GM21737 (cell line): ENCODE measurements around the gene IER3IP1.
"Not testable (repeated sequence)": the region's sequence is repeated elsewhere in the genome, so short reads cannot be mapped to it uniquely, and the experiment has no call there.

Experiments used
- ATAC-seq: cut with Tn5 transposase; IDR thresholded peaks from one replicate; pipeline ENCODE4 v1.9.1; 2021; ENCODE audit warnings: mild to moderate bottlenecking, moderate library complexity; ENCODE audit not compliant: unreplicated experiment

Gene IER3IP1, protein sequence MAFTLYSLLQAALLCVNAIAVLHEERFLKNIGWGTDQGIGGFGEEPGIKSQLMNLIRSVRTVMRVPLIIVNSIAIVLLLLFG

DNA sequence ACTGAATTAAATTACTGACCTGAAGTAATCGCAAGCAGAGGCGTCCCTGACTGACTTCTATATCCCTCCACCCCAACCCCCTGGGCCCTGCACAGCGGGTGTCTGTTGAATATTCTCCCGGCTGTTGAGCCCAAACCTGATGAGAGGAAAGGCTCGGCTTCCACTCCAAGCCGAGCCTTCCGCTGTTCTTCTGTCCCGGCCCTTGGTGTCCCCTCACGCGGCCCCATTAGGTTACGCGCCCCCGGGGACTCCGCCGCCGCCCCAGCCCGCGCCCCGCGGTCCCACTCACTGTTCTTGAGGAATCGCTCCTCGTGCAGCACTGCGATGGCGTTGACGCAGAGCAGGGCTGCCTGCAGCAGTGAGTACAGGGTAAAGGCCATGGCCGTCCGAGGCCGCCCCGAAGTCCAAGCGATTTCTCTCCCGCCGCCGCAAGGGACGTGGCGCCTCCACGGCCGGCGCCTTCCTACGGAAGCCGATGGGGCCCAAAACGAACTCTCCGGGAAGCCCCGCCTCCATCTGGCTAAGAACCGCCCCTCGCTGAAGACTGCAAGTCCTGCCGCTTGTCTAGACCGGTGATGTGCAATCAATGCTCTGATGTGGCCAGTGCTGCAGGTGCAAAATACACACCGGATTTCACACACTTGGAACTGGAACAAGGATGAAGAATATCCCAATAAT, at the start of gene IER3IP1:
TSS of gene IER3IP1 (minus strand) at position 467 of the 678 bp plus-strand sequence. CDS start at position 380, 87 bp downstream.
- peak; percentile 82 for ATAC-seq

DNA sequence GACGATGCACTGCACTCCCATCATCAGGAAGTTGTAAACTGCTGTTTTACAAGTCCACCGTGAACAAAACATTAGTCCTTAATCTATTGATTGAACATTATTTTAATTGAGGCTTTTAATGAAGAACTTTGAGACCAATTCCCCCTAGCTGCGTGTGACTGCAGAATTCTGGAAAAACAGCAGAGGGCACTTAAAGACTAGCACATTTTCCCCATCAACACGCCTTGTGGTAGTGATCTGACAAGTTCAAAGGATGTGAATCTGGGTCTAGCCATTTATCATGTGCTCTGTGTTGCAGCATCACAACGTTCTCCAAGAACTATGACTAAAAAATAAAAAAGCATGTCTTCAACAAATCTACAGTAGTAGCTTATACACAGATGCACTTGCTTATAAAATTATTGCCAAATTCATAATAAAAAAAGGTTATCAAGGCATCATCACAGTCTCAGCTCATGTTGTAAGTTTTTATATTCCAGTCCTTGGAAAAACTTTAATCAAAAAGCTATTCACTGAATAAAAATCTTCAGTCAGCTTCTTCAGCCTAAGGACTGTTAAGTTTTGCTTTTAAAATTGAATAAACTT, 39.5 kb upstream of the IER3IP1 start:
- no peak for ATAC-seq

DNA sequence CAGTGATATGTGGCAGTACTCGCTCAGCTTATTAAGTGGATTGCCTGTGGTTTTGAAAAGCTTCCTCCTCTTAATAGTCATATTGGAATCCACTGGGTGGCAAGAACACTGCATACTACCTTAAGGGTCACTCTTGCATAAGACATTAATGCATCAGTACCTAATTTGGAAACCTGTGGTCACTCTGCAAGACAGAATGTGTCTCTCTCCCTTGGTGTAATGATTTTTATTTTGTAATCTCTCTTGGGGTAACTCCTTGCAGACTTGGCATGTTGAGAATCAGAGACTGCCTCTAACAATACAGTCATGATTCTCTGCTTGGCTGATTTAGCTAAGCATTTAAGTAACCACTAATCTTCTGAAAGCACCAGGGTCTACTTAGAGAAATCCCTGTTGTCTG, 33.0 kb upstream of the IER3IP1 start:
- no peak for ATAC-seq

DNA sequence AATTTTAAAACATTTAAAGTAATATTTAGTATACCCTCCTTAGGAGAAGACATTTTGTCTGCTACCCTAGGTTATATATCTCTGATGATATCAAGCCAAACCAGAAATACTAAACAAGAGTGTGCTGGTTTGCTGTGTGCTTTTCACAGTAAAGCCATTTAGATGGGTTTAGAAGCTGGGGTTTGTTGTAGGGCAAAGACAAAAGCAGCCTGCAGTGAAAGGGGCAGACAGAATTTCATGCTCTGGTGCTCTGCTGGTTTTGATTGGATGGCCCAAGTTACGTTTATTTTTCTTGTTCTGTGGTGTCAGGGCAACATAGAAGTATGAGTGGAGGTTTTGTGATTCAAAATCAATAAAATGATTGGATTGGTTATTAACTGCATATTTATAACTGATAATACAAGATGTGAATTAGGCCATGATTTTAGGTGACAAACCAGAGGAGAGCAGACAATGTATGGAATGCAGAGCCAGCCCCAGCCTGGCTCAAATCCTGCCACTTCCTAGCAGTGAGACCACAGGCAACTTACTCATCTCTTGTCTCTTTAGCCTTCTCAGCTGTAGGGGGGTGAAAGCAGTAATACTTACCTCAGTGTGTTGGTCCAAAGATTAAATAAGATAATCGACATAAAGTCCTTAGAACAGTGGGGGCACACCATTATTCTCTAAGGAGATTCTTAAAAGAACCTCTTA, 30.9 kb upstream of the IER3IP1 start:
- ATAC-seq: no peak

DNA sequence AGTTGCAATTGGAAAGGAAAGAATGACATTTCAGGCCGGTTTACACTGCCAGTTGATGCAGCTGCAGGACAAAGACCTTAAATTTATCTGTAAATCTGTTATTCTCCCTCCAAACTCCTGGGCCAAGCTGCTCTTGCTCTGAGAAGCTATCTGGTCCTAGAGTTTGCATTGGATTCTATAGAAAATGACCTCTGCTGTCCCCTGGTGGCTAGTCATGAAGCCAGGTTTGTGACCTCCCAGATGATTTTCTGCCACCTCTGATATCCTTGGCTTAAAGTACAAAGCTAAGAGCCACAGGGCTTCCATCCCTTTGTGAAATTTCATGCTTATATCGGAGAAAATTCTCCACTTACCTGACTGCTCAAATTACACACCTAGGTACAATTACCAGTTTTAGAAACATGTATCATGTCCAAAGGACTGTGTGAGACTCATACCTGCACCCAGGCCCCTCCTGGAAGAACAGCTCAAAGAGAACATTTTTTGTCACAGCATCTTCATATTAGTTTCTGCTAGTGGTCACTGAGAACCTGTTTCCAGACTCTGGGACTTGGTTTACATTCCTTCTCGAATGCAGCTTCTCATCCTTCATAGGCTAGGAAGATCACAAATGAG, 28.9 kb upstream of the IER3IP1 start:
- ATAC-seq: no peak

DNA sequence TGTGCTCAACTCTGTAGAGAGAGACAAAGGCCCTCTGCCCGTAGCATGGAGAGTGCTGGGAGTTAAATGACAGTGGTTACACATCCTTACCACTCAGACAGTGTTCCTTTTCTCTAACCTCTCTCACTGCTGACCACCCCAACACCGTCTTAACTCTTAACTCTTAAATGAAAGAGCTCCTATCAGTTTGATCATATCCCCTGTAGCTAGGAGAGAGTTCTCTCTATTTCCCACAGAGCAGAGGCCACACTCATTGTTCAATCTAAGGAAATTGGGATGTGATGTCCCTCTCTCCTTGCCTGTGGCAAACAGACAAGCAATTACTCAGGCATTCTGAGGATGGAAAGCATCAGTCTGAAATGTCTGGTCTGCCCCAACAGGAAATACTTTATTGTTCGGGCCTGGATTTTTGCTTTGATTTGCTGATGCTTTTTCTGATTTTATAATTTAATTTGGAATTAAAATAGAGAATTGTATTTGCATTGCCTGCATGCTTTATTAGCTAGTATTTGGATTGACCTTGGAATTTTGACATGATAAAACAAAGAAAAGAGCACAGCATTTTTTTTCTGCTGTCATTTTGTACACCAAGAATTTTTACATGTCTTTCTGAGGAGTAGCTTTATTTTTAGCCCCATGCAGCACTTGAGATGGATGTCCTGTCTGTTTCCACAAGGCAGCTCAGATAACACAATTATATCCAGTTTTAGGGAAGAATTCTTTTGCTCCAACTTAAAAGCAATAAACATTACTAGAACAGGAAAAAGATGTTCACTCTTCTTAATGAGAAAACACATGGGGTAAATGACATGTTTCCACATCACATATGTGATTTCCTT, 27.7 kb upstream of the IER3IP1 start:
- ATAC-seq: no peak

DNA sequence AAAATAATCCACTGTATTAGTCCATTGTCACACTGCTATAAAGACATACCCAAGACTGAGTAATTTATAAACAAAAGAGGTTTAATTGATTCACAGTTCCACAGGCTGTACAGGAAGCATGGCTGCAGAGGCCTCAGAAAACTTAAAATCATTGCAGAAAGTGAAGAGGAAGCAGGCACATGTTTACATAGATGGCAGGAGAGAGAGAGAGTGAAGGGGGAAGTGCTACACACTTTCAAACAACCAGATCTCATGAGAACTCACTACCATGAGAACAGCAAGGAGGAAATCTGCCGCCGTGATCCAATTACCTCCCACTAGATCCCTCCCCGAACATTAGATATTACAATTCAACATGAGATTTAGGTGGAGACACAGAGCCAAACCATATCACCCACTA, 19.8 kb upstream of the IER3IP1 start:
- not testable (repeated sequence) for ATAC-seq

DNA sequence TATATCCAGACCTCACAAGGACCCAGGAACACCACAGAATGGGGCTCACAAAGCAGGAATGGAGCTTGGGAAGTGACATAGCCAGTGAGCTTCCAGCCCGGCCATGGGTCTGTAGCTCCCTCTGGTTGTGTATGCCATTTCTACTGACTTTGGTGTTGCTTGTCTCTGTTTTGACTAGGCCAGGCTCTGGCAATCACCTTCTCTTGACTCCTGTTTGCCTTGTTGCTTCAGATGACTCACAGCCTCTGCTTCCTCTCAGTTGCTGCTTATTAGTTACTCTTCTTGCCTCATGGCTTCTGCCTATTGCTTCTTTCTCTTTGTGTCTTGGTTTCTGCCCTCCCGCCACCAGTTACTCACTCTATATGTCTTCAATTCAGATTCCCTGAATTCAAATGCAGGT, 15.8 kb upstream of the IER3IP1 start:
- no peak for ATAC-seq

DNA sequence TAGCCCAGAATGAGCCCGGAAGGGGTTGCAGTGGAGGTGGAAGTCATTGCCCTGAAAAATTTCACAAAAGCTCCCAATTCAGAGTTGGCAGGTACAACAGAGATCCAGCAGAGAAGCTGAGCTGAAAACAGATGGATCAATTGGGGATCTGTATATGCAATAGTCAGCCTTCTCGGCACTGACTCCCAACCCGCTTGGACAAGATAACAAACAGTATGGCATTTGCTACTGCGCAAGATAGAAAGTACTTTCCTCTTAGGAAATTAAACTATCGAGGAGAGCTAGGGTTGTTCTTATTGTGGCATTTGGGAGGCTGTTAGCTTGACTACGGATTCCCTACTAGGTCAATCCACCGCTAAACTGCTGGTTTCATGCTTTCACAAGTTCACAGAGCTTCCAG, 11.6 kb upstream of the IER3IP1 start:
- ATAC-seq: no peak

DNA sequence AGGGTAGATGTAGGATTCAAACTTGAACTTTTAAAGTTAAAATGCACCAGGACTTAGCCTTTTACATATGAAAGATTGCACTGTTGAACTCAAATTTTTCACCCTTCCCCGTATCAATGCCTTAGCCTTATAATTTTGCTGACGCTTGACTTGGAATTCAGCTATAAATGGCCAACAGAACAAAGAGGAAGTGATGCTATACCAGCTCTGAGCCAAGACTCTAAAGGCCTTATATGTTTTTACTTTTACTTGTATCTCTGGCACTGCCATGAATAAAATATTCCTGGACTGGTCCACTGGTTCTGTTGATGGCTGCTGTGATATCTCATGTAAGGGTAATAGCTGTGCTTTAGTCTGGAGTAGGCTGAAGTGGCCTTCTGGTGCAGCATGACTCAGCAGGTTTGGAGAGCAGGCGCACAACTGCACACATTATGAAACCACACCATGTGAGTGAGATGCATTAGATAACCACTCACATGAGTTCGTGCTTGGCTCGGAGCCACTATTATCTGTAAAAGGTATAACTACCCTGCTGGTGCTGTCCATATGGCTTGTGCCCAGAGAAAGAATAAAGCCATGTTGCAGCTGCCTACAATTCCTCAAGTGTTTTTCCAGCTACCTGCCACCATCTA, 8.4 kb upstream of the IER3IP1 start:
- no peak for ATAC-seq

DNA sequence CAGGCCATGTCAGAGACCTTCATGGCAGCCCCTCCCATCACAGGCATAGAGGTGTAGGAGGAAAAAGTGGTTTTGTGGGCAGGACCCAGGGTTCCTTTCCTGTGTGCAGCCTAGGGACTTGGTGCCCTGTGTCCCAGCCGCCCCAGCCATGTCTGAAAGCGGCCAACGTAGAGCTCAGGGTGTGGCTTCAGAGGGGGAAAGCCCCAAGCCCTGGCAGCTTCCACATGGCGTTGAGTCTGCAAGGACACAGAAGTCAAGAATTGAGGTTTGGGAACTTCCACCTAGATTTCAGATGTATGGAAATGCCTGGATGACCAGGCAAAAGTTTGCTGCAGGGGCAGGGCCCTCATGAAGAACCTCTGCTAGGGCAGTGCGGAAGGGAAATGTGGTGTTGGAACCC, 6.0 kb upstream of the IER3IP1 start:
- ATAC-seq: not testable (repeated sequence)

DNA sequence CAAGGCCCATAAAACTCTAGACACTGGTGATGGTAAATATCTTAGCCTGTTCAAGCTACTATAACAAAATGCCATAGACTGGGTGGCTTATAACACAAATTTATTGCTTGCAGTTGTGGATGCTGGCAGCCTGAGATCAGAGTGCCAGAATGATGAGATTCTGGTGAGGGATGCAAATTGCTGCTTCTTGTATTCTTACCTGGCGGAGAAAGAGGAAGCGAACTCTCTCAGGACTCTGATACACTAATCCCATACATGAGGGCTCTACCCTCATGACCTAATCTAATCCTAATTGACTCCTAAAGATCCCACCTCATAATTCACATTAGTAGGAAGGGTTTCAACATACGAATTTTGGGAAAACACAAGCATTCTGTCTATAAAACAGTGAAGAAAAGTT, 4.6 kb upstream of the IER3IP1 start:
- no peak for ATAC-seq

DNA sequence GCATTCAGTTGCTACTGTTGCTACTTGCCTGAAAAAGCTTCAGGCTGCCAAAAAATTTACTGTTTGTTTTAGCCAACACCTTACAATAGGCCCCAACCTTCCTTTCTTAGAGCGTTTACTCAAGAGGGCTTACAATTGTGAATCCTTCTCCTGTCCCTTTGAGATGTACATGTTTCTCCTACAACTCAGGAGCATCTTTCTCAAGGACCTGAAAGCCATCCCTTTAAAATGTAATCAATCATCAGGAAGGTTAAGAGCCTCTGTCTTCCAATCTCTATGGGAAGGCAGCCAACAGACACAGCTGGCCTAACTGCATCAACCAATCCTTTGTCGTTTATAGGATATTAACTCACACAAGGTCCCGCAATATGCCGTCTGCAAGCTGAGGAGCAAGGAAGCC, 3.4 kb upstream of the IER3IP1 start:
- no peak for ATAC-seq

DNA sequence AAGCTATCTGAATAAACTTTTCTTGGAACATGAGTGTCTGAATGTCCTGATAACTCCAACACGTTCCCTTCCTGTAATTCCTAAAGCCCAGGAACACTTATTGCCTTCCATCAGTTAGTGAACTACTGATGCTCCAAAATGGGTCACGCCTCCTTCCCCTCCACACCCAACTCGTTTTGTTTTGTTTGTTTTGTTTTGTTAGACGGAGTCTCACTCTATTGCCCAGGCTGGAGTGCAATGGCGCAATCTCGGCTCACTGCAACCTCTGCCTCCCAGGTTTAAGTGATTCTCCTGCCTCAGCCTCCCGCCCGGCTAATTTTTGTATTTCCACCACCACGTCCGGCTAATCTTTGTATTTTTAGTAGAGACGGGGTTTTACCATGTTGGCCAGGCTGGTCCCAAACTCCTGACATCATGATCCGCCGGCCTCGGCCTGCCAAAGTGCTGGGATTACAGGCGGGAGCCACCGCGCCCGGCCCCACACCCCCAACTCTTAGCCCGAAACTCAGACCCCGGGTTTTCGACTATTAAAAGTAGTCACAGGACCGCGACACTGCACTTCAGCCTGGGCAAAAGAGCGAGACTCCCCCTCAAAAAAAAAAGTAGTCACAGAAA, 774 bp downstream of the IER3IP1 start:
- ATAC-seq: no peak

DNA sequence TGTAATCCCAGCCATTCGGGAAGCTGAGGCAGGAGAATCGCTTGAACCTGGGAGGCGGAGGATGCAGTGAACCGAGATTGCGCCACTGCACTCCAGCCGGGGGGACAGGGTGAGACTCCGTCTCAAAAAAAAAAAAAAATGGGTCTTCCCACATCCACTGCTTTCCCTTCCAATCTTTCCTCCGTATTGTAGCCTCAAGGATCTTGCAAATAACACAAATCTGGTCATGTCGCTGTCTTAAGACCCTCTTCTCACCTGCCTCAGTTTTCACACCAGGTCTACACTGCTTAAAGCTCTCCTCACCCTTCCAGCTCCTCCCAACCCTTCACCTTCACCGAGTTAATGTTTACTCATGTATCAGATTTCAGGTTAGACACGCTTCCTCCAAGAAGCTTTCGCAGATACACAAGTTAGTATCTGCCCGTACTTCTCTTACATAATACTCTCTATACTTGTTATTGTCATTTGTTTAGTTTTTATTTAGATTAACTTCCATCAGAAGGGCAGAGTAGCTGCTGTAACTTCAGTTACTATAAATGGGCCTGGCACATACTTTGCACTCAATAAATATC, 1.5 kb downstream of the IER3IP1 start:
- no peak for ATAC-seq

DNA sequence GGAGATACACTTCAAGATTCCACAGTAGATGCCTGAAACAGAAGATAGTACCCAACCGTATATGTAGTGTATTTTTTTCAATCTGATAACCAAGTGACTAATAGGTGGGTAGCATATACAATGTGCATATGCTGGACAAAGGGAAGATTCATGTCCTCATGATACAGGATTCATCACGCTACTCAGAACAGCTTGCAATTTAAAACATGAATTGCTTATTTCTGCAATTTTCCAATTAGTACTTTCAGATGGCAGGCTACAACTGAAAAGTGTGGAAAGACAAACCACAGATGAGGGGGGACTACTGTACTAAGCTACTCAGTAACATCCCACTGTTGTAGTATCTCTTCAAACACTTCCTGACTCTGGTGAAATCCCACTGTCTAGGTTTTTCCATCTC, 3.7 kb downstream of the IER3IP1 start:
- ATAC-seq: no peak

DNA sequence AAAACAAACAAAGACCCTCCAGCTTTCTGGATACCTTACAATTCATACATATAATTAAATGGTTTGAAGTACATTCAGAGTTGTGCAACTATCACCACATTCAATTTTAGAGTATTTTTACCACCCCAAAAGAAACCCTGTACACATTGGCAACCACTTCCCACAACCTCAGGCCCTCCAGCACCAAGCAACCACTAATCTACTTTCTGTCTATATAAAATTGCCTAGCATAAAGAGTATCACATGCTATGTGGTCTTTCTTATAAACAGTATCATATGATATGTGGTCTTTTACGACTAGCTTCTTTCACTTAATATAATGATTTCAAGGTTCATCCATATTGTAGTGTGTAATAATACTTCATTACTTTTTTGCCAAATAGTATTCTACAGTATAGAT, 7.3 kb downstream of the IER3IP1 start:
- no peak for ATAC-seq

DNA sequence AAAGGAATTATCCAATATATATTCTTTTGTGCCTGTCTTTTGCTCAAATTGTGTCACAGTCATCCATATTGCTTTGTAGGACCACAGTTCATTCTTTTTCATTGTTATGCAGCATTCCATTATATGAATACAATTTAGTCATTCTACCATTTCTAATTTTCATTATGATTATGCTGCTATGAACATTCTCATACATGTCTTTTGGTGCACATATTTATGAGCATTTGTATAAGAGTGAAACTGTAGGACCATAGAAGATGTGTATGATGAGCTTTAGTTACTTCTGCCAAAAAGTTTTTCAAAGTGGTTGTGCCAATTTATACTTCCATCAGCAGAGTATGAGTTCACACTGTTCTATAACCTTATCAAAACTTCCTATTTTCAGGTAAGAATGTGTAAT, 7.7 kb downstream of the IER3IP1 start:
- ATAC-seq: no peak

DNA sequence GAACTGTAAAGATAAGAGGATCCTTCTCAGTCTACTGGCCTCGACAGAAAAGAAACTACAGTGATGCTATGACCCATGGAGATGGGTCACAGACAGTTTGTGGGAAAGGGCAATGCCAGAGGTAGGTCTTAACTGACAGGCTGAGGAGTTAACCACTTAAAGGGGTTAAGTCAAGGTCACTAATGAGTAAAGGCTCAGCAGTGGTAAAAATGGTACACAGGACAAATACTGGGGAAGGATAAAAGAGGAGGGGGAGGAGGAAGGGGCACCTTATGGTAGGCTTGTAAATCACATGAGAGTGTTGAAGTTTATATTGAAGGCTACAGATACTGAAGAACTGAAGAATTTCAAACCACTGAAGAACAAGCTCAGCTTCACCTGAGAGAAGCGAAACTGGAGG, 9.9 kb downstream of the IER3IP1 start:
- no peak for ATAC-seq

DNA sequence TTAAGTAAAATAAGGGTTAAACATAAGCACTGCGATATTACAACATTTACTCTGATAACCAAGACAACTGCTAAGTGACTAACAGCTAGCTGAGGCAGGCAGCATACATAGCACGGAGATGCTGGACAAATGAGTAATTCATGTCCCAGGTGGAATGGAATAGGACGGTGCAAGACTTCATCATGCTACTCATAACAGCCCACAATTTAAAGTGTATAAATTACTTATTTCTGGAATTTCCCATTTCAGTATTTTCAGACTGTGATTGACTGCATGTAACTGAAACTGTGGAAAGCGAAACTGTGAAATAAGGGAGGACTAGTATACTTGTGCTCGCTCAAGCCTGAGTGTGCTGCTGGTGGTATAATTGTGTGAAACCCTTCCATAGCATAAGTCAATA, 12.9 kb downstream of the IER3IP1 start:
- peak; percentile 70 for ATAC-seq
